A549 (cell line): ENCODE results near the gene PADI4. TPM values are rescaled to one million over a fixed set of nuclear protein-coding genes. Genes with fewer than 3 reads are reported as not detected.

ENCODE experiments used
- ATAC-seq, 2 experiments: fragments of 200-7000 bp in 1 of 2; fragments of >200 bp in 1 of 2; cut with Nextera tagmentation in 1 of 2; cut with Tn5 transposase in 1 of 2; 3 replicates each; pipeline versions ENCODE4 v1.8.0 to v1.9.1; 2018 to 2020; ENCODE audit warnings: mild to moderate bottlenecking in 1 of 2, moderate library complexity in 1 of 2
- CTCF ChIA-PET: fragments of 300-600 bp; sonication (Branson Sonifier 250); formaldehyde crosslinking; extraction: SDS; loops from one replicate; lab custom pipeline; 2021; ENCODE audit warnings: antibody characterized with exemption, inconsistent platforms; lab: Yijun Ruan, JAX
- POLR2A ChIA-PET: fragments of 350-600 bp; formaldehyde crosslinking; extraction: SDS; loops from one replicate; lab custom pipeline; 2021; ENCODE audit warnings: antibody characterized with exemption, inconsistent platforms; lab: Yijun Ruan, JAX
- DNase-seq, 2 experiments: peaks; one replicate each; pipeline versions ENCODE4 v3.0.0 to v3.0.0-alpha.2; 2011 to 2016; ENCODE audit warnings: low read depth in 1 of 2, low spot score in 1 of 2
- FAIRE-seq: peaks from 2 replicates; lab custom pipeline; 2011; peaks lifted over from hg19 to GRCh38; lab: Jason Lieb, UNC
- H3K27ac ChIP-seq, 2 experiments: fragments of >200 bp; sonication (Bioruptor Twin); formaldehyde crosslinking; 3 replicates each; pipeline ENCODE4 v1.5.1; 2016 to 2017
- H3K4me1 ChIP-seq: fragments of >200 bp; sonication (Bioruptor Twin); formaldehyde crosslinking; 3 replicates; pipeline ENCODE4 v1.6.1; 2016
- H3K4me2 ChIP-seq: fragments of >200 bp; sonication (Bioruptor Twin); formaldehyde crosslinking; 3 replicates; pipeline ENCODE4 v1.6.1; 2016
- H3K4me3 ChIP-seq: fragments of >200 bp; sonication (Bioruptor Twin); formaldehyde crosslinking; 3 replicates; pipeline ENCODE4 v1.5.1; 2016
- H3K9me3 ChIP-seq: fragments of >200 bp; sonication (Bioruptor Twin); formaldehyde crosslinking; 3 replicates; pipeline ENCODE4 v1.6.1; 2016
- BCL3 ChIP-seq: fragments of >200 bp; sonication (Bioruptor Twin); formaldehyde crosslinking; IDR thresholded peaks from 3 replicates; pipeline ENCODE4 v1.6.1; 2016
- CBX8 ChIP-seq: fragments of 200-600 bp; sonication (generic); IDR thresholded peaks from 2 replicates; pipeline ENCODE4 v1.6.1; 2016
- CTCF ChIP-seq: fragments of >200 bp; sonication (Bioruptor Twin); formaldehyde crosslinking; IDR thresholded peaks from 3 replicates; pipeline ENCODE4 v1.5.1; 2016
- EHF ChIP-seq: fragments of 250-450 bp; sonication (Bioruptor Pico); IDR thresholded peaks from 2 replicates; pipeline ENCODE4 v1.5.0; 2020; ENCODE audit warnings: mild to moderate bottlenecking
- EHMT2 ChIP-seq: fragments of 200-600 bp; sonication (generic); IDR thresholded peaks from 2 replicates; pipeline ENCODE4 v1.6.1; 2016; ENCODE audit warnings: antibody characterized with exemption, low read depth, mild to moderate bottlenecking, moderate library complexity
- FOSB ChIP-seq: fragments of 250-450 bp; sonication (Bioruptor Pico); IDR thresholded peaks from 2 replicates; pipeline ENCODE4 v1.5.0; 2020; ENCODE audit warnings: mild to moderate bottlenecking, moderate library complexity
- FOXS1 ChIP-seq: fragments of 250-450 bp; sonication (Bioruptor Pico); IDR thresholded peaks from 2 replicates; pipeline ENCODE4 v1.5.0; 2020; ENCODE audit warnings: mild to moderate bottlenecking, moderate library complexity
- HES2 ChIP-seq: fragments of >200 bp; sonication (Bioruptor Twin); formaldehyde crosslinking; IDR thresholded peaks from 2 replicates; pipeline ENCODE4 v1.6.1; 2016
- HEYL ChIP-seq: fragments of 250-450 bp; sonication (Bioruptor Pico); IDR thresholded peaks from 2 replicates; pipeline ENCODE4 v1.8.0; 2021; ENCODE audit warnings: mild to moderate bottlenecking, moderate library complexity
- HOXB13 ChIP-seq: fragments of 250-450 bp; sonication (Bioruptor Pico); IDR thresholded peaks from 2 replicates; pipeline ENCODE4 v1.5.0; 2020; ENCODE audit warnings: low read depth, mild to moderate bottlenecking, moderate library complexity
- HOXB5 ChIP-seq: fragments of 250-450 bp; sonication (Bioruptor Pico); IDR thresholded peaks from 2 replicates; pipeline ENCODE4 v1.5.0; 2020; ENCODE audit warnings: mild to moderate bottlenecking, moderate library complexity
- NFE2L2 ChIP-seq: fragments of 150-350 bp; conservative IDR thresholded peaks from 2 replicates; pipeline ENCODE4 v1.6.1; 2014; ENCODE audit warnings: low read length
- NR3C1 ChIP-seq: fragments of >200 bp; sonication (Bioruptor Twin); formaldehyde crosslinking; IDR thresholded peaks from 3 replicates; pipeline ENCODE4 v1.6.1; 2017
- PHF8 ChIP-seq: fragments of 200-600 bp; sonication (generic); IDR thresholded peaks from 2 replicates; pipeline ENCODE4 v1.6.1; 2016; ENCODE audit warnings: low read depth, mild to moderate bottlenecking, antibody characterized with exemption, moderate library complexity, borderline replicate concordance
- RARB ChIP-seq: fragments of 250-450 bp; sonication (Bioruptor Pico); IDR thresholded peaks from 2 replicates; pipeline ENCODE4 v1.8.0; 2021; ENCODE audit warnings: mild to moderate bottlenecking, moderate library complexity
- RCOR1 ChIP-seq: fragments of 150-350 bp; IDR thresholded peaks from 2 replicates; pipeline ENCODE4 v1.6.1; 2014; ENCODE audit warnings: antibody characterized with exemption, low read length, low read depth
- REST ChIP-seq: fragments of 200-600 bp; sonication (generic); IDR thresholded peaks from 2 replicates; pipeline ENCODE4 v1.6.1; 2016; ENCODE audit warnings: antibody characterized with exemption, mild to moderate bottlenecking, moderate library complexity
- RNF2 ChIP-seq: fragments of 200-600 bp; sonication (generic); IDR thresholded peaks from 2 replicates; pipeline ENCODE4 v1.6.1; 2016; ENCODE audit warnings: low read depth, mild to moderate bottlenecking, antibody characterized with exemption, moderate library complexity, borderline replicate concordance
- SREBF2 ChIP-seq: fragments of 450-650 bp; IDR thresholded peaks from 2 replicates; pipeline ENCODE4 v1.6.1; 2014; ENCODE audit warnings: mild to moderate bottlenecking, moderate library complexity
- USF2 ChIP-seq: fragments of 450-650 bp; IDR thresholded peaks from 2 replicates; pipeline ENCODE4 v1.6.1; 2014; ENCODE audit warnings: antibody characterized with exemption
- WGBS: methylation state at CpG from one replicate; pipeline ENCODE4 v1.1.6; 2017; ENCODE audit errors: missing lambda C conversion rate; 5-methylcytosine and 5-hydroxymethylcytosine counted together
- polyA plus RNA-seq, 4 experiments: library from polyadenylated mRNA; depleted of rRNA in 3 of 4; stranded (reverse); fragments of >200 nt; fragmentation: RNase III in 1 of 4; extraction: RNeasy Plus Mini Kit Qiagen cat#74134 plus additional on column Dnase treatment in 1 of 4; gene quantifications; 2 replicates in 3 of 4; 3 replicates in 1 of 4; pipeline ENCODE4 v1.2.3, GENCODE V29; 2011 to 2017

The PADI4 gene
- polyA plus RNA-seq, 2 of the 4 experiments (the other 2 are of a cell fraction) = not detected

- WGBS = 51% methylated on average over 3 of the region's 12 CpGs
- TF ChIP-seq HES2 (no peak), RCOR1 (no peak), PHF8 (no peak)
- no peak overlapping the region for H3K4me2 ChIP-seq
- no peaks in the 10 kb centered on the region; the same call in 2 of the 3 replicates for H3K9me3 ChIP-seq
- no peak overlapping the region for H3K27ac ChIP-seq
- no peaks in the 10 kb centered on the region for H3K4me1 ChIP-seq
- no peak for FAIRE-seq
- no peak for DNase-seq
- POLR2A ChIA-PET = no interaction called here
- CTCF ChIA-PET = interaction anchor here (1.0 kb wide), 1 partner anchor 27 kb away, joined by 4 read pairs; no protein-coding TSS in a partner anchor
- no peak for ATAC-seq
- H3K4me3 ChIP-seq = no peak overlapping the region
These were observed 55.4 kb downstream of the PADI4 start for GRCh38 chr1:17363351-17363750.

GRCh38 chr1:17363771-17364170, 55.8 kb downstream of the PADI4 start:
- CTCF ChIA-PET = no interaction called here
- ATAC-seq = no peak
- TF ChIP-seq RNF2 (no peak), USF2 (no peak), NR3C1 (no peak), NFE2L2 (no peak), SREBF2 (no peak), PHF8 (no peak), RARB (CRISPR knock-in tag) (no peak), RCOR1 (no peak), FOSB (CRISPR knock-in tag) (no peak), CBX8 (no peak), EHMT2 (no peak), HOXB5 (no peak), HOXB13 (CRISPR knock-in tag) (no peak), FOXS1 (CRISPR knock-in tag) (no peak), EHF (CRISPR knock-in tag) (no peak), HEYL (CRISPR knock-in tag) (no peak), BCL3 (no peak), HES2 (no peak), REST (no peak), CTCF (no peak)

More at GRCh38 chr1:17363771-17364170, 55.8 kb downstream of the PADI4 start:
- 27% methylated on average over 3 of the region's 4 CpGs for WGBS
- no peak overlapping the region for H3K4me3 ChIP-seq
- POLR2A ChIA-PET = no interaction called here
- no peak for DNase-seq
- no peak overlapping the region for H3K4me2 ChIP-seq
- no peaks in the 10 kb centered on the region; the same call in 2 of the 3 replicates for H3K9me3 ChIP-seq
- FAIRE-seq = no peak
- no peak overlapping the region for H3K27ac ChIP-seq
- no peaks in the 10 kb centered on the region for H3K4me1 ChIP-seq
